PC-3 (cell line): ENCODE results near the gene CLEC19A.

Source experiments
- EZH2 ChIP-seq: fragments of 300-600 bp; sonication (generic); IDR thresholded peaks from one replicate; pipeline ENCODE4 v1.6.1; 2017; ENCODE audit warnings: antibody characterized with exemption, mild to moderate bottlenecking, low read length; ENCODE audit not compliant: unreplicated experiment
- EZH2phosphoT487 ChIP-seq: fragments of 300-600 bp; sonication (generic); IDR thresholded peaks from 2 replicates; pipeline ENCODE4 v1.6.1; 2018; ENCODE audit warnings: mild to moderate bottlenecking, antibody characterized with exemption, low read length, borderline replicate concordance
- TF ChIP-seq, protein P1 (sequence below): fragments of 300-600 bp; sonication (generic); conservative IDR thresholded peaks from 2 replicates; pipeline ENCODE4 v1.5.1; 2017; ENCODE audit warnings: antibody characterized with exemption, low read depth, mild to moderate bottlenecking, low read length

GRCh38 chr16:19242186-19242585, 43.3 kb upstream of the CLEC19A start:
- TF ChIP-seq, protein P1, sequence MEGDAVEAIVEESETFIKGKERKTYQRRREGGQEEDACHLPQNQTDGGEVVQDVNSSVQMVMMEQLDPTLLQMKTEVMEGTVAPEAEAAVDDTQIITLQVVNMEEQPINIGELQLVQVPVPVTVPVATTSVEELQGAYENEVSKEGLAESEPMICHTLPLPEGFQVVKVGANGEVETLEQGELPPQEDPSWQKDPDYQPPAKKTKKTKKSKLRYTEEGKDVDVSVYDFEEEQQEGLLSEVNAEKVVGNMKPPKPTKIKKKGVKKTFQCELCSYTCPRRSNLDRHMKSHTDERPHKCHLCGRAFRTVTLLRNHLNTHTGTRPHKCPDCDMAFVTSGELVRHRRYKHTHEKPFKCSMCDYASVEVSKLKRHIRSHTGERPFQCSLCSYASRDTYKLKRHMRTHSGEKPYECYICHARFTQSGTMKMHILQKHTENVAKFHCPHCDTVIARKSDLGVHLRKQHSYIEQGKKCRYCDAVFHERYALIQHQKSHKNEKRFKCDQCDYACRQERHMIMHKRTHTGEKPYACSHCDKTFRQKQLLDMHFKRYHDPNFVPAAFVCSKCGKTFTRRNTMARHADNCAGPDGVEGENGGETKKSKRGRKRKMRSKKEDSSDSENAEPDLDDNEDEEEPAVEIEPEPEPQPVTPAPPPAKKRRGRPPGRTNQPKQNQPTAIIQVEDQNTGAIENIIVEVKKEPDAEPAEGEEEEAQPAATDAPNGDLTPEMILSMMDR: no peak
- TF ChIP-seq EZH2phosphoT487 (no peak), EZH2 (no peak)
